Natural killer cell (primary cell): ENCODE results near the gene CHD3. TPM values are rescaled to one million over a fixed set of nuclear protein-coding genes. Genes with fewer than 3 reads are reported as not detected.

Experiments used
- ATAC-seq, 3 donors: fragments of 150-1000 bp in 2 of 3; fragments of 200-7000 bp in 1 of 3; cut with Tn5 transposase; 1 replicate in 1 of 3; 2 replicates in 2 of 3; pipeline ENCODE4 v1.10.0; 2021; ENCODE audit warnings: mild to moderate bottlenecking in 2 of 3, moderate library complexity in 2 of 3
- DNase-seq, 2 donors: peaks; one replicate each; pipeline versions ENCODE4 v3.0.0 to v3.0.0-alpha.2; 2013 to 2021; ENCODE audit warnings: mixed read lengths in 1 of 2
- H3K27ac ChIP-seq: one replicate; pipeline ENCODE4 v1.5.1; 2013; ENCODE audit warnings: mild to moderate bottlenecking, low read length
- H3K27me3 ChIP-seq: one replicate; pipeline ENCODE4 v1.6.1; 2013; ENCODE audit warnings: low read length; ENCODE audit not compliant: control insufficient read depth, insufficient read depth
- H3K36me3 ChIP-seq: one replicate; pipeline ENCODE4 v1.6.1; 2013; ENCODE audit warnings: low read length; ENCODE audit not compliant: control insufficient read depth, insufficient read depth
- H3K4me1 ChIP-seq: one replicate; pipeline ENCODE4 v1.6.1; 2013; ENCODE audit warnings: low read length; ENCODE audit not compliant: control insufficient read depth, insufficient read depth
- H3K4me3 ChIP-seq: one replicate; pipeline ENCODE4 v1.5.1; 2013; ENCODE audit warnings: low read length
- H3K9me3 ChIP-seq: one replicate; pipeline ENCODE4 v1.6.1; 2013; ENCODE audit warnings: low read length; ENCODE audit not compliant: control insufficient read depth, insufficient read depth
- H3K27ac Mint-ChIP-seq, 2 donors: one replicate each; pipeline ENCODE4 v1.8.0; 2022; ENCODE audit warnings: mild to moderate bottlenecking in 2 of 2, mixed read lengths in 2 of 2, moderate library complexity in 1 of 2
- H3K27me3 Mint-ChIP-seq, 2 donors: one replicate each; pipeline ENCODE4 v1.8.0; 2022; ENCODE audit warnings: low read depth in 2 of 2, mixed read lengths in 2 of 2
- H3K36me3 Mint-ChIP-seq: one replicate; pipeline ENCODE4 v1.8.0; 2022; ENCODE audit warnings: mixed read lengths
- H3K4me1 Mint-ChIP-seq, 2 donors: one replicate each; pipeline ENCODE4 v1.8.0; 2022; ENCODE audit warnings: mixed read lengths in 2 of 2
- H3K4me3 Mint-ChIP-seq: one replicate; pipeline ENCODE4 v1.8.0; 2022; ENCODE audit warnings: mild to moderate bottlenecking, moderate library complexity, mixed read lengths
- H3K9me3 Mint-ChIP-seq, 2 donors: one replicate each; pipeline ENCODE4 v1.8.0; 2022; ENCODE audit warnings: mixed read lengths in 2 of 2
- WGBS: methylation state at CpG from one replicate; pipeline ENCODE4 v1.1.7; 2013; ENCODE audit warnings: missing lambda C conversion rate; ENCODE audit not compliant: insufficient coverage; 5-methylcytosine and 5-hydroxymethylcytosine counted together
- intact Hi-C: fragments of 100-400 bp; cut with micrococcal nuclease; formaldehyde crosslinking; loops from one replicate; pipeline ENCODE4 v1.14.2; 2022
- total RNA-seq, 4 donors: library from RNA; stranded (reverse); fragments of 120-200 nt in 1 of 4; gene quantifications; one replicate each; pipeline versions ENCODE4 v1.2.3 to v1.2.4, GENCODE V29; 2013 to 2022
- TF ChIP-seq, protein P1 (sequence below): fragments of 200-600 bp; IDR thresholded peaks from one replicate; pipeline ENCODE4 v1.8.0; 2022; ENCODE audit warnings: antibody characterized with exemption

The CHD3 gene
- 100 to 1,000 TPM; 215 to 275 (median 218) TPM for total RNA-seq
- 79.8 TPM for total RNA-seq (2013)

DNA sequence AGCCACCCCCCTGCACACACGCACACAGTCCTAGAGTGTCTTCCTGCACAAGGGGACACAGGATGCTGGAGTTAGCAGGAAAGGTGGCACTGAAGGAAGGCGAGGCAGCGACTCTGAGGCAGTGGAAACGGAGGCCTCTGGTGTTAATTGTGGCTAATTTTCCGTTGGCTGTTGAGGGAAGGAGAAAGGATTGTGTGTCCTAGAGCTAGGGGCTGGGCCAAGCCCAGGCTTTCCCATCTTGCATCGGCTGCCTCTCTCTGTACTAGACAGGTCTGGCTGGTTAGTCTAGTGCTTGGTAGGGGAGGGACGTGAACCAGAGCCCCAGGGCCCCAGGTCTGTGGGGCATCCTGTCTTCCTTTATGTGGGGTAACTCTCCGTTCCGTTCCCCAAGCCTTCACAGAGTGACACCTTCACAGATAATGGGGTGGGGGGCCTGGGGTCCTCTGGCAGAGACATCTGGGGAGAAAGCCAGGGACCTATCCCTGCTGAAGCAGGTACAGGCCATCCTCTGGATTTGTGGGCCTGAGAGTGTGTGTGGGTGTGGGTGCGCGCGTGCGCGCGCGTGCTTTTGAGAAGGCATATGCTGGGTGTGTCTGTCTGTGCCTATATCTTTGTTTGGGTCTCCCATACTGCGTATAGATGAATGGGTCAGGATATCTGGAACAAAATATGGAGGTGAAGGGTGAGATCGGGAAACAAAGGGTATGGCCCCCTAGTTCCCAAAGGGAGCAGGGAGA lies at the start of gene CHD3:
TSS of gene CHD3 (plus strand) at position 606 of the 737 bp plus-strand sequence. CDS start 212 bp downstream, outside the sequence.
- TF ChIP-seq, protein P1, sequence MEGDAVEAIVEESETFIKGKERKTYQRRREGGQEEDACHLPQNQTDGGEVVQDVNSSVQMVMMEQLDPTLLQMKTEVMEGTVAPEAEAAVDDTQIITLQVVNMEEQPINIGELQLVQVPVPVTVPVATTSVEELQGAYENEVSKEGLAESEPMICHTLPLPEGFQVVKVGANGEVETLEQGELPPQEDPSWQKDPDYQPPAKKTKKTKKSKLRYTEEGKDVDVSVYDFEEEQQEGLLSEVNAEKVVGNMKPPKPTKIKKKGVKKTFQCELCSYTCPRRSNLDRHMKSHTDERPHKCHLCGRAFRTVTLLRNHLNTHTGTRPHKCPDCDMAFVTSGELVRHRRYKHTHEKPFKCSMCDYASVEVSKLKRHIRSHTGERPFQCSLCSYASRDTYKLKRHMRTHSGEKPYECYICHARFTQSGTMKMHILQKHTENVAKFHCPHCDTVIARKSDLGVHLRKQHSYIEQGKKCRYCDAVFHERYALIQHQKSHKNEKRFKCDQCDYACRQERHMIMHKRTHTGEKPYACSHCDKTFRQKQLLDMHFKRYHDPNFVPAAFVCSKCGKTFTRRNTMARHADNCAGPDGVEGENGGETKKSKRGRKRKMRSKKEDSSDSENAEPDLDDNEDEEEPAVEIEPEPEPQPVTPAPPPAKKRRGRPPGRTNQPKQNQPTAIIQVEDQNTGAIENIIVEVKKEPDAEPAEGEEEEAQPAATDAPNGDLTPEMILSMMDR = no peak
- Histone ChIP-seq H3K4me1 (peaks cover 43% of the 10 kb centered on the region), H3K4me3 (peak within 1 kb of the TSS; percentile 71), H3K27me3 (no peaks in the 10 kb centered on the region), H3K27ac (peak within 1 kb of the TSS; percentile 68), H3K9me3 (no peaks in the 10 kb centered on the region), H3K36me3 (peaks cover 27% of the 10 kb centered on the region)
- intact Hi-C loops = loop anchor here (5.0 kb wide), 1 partner anchor 44 kb away; the partner anchor contains the start of genes CNTROB and TRAPPC1
- Mint-ChIP-seq H3K36me3 (no peaks in the 10 kb centered on the region), H3K9me3 (no peaks in the 10 kb centered on the region), H3K4me1 (no peaks in the 10 kb centered on the region), H3K4me3 (peak within 1 kb of the TSS; percentile 11), H3K27me3 (no peaks in the 10 kb centered on the region), H3K27ac (no peak within 1 kb of the TSS)
- DNase-seq (peak in 1 of 2 donors; percentile 63), ATAC-seq (no peak)
- 47% methylated on average over 18 of the region's 18 CpGs for WGBS

DNA sequence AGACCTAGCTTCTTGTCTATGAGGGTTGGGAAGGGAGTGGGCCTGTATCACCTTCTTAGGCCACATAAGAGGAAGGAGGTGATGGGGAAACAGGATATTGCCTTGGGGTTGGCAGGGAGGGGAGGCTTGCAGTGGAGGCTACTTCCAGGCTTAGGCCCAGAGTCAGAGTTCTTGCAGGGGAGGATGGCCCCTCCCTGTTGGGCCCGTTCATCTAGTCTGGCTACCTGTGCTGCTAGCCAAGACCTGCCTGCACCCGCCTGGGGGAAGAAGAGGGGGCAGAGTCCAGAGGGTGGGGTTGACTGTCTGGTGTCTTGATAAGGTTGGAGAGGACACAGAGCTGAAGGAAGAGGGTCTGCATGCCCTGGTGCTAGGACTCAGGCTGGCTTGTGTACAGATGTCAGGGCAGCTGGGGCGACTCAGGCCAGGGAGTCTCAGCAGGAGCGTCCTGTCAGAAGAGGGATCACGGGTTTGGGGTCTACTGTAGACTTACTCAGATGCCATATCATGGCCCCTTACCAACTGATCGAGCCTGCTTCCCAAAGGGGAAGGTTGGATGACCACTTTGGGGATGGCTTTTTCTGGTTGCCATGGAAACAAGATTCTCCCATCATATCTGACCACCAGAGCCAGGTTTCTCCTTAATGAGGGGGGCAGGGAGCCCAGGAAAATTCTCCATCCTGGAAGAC lies 49.3 kb upstream of the CHD3 start:
- Mint-ChIP-seq H3K9me3 (no peaks in the 10 kb centered on the region), H3K4me3 (no peak overlapping the region), H3K27ac (peak overlapping the region; percentile 100), H3K36me3 (no peaks in the 10 kb centered on the region), H3K27me3 (peaks cover 0 to 11% of the 10 kb centered on the region in 2 donors), H3K4me1 (peaks cover 67 to 91% of the 10 kb centered on the region in 2 donors)
- TF ChIP-seq, protein P1 = no peak
- DNase-seq (peak in 1 of 2 donors; percentile 46), ATAC-seq (no peak)
- intact Hi-C loops = no loop called here
- H3K27me3 ChIP-seq = no peaks in the 10 kb centered on the region
- peaks cover 72% of the 10 kb centered on the region for H3K4me1 ChIP-seq
- 85% methylated on average over 6 of the region's 6 CpGs for WGBS
- H3K27ac ChIP-seq = peak overlapping the region; percentile 14
- H3K4me3 ChIP-seq = no peak overlapping the region
- no peaks in the 10 kb centered on the region for H3K36me3 ChIP-seq
- no peaks in the 10 kb centered on the region for H3K9me3 ChIP-seq

GRCh38 chr17:7839876-7840261 lies 48.7 kb upstream of the CHD3 start:
- no peak for ATAC-seq
- H3K4me3 ChIP-seq = no peak overlapping the region
- WGBS = 90% methylated on average over 2 of the region's 2 CpGs
- H3K4me1 Mint-ChIP-seq = peaks cover 67 to 90% of the 10 kb centered on the region in 2 donors
- peak overlapping the region; percentile 100 for H3K27ac Mint-ChIP-seq
- H3K9me3 ChIP-seq = no peaks in the 10 kb centered on the region
- no peaks in the 10 kb centered on the region for H3K36me3 Mint-ChIP-seq
- H3K36me3 ChIP-seq = no peaks in the 10 kb centered on the region
- TF ChIP-seq, protein P1 = no peak
- peak overlapping the region; percentile 100 for H3K4me3 Mint-ChIP-seq
- peak in 1 of 2 donors; percentile 58 for DNase-seq
- H3K27ac ChIP-seq = no peak overlapping the region
- H3K27me3 ChIP-seq = no peaks in the 10 kb centered on the region
- peaks cover 68% of the 10 kb centered on the region for H3K4me1 ChIP-seq
- H3K27me3 Mint-ChIP-seq = peaks cover 0 to 11% of the 10 kb centered on the region in 2 donors
- intact Hi-C loops = loop anchor here (5.0 to 10.0 kb wide), 6 partner anchors 92 to 533 kb away; partner anchors contain the start of genes CNTROB, CTC1, EIF5A and PFAS
- no peaks in the 10 kb centered on the region for H3K9me3 Mint-ChIP-seq
